GM19395 (cell line): ENCODE measurements around the gene MRPL34.
"Not testable (repeated sequence)": the region's sequence is repeated elsewhere in the genome, so short reads cannot be mapped to it uniquely, and the experiment has no call there.

Source experiments
- ATAC-seq: cut with Tn5 transposase; IDR thresholded peaks from one replicate; pipeline ENCODE4 v1.9.1; 2021; ENCODE audit warnings: mild to moderate bottlenecking, moderate library complexity; ENCODE audit not compliant: unreplicated experiment

MRPL34 gene

GRCh38 chr19:17305517-17306284 lies at the start of gene MRPL34:
Gene MRPL34, plus strand, starts transcription at chr19:17305872. Its CDS starts 21 bp downstream, at chr19:17305893.
- peak; percentile 60 for ATAC-seq

- ATAC-seq = no peak
Observed at GRCh38 chr19:17256130-17256529, 49.5 kb upstream of the MRPL34 start.

GRCh38 chr19:17259118-17259780 lies 46.4 kb upstream of the MRPL34 start:
- ATAC-seq = no peak

GRCh38 chr19:17259934-17260333 lies 45.7 kb upstream of the MRPL34 start:
- ATAC-seq = no peak

GRCh38 chr19:17260842-17261325 lies 44.8 kb upstream of the MRPL34 start:
- peak; percentile 86 for ATAC-seq

- no peak for ATAC-seq
Observed at GRCh38 chr19:17262557-17262956, 43.1 kb upstream of the MRPL34 start.

GRCh38 chr19:17263712-17264640 lies 41.7 kb upstream of the MRPL34 start:
- no peak for ATAC-seq

- ATAC-seq = no peak
Observed at GRCh38 chr19:17264641-17264979, 41.1 kb upstream of the MRPL34 start, which contains the start of gene USHBP1. Gene USHBP1, minus strand, starts transcription at chr19:17264745. Its CDS starts 446 bp downstream, at chr19:17264299.

GRCh38 chr19:17266026-17266425 lies 39.6 kb upstream of the MRPL34 start:
- no peak for ATAC-seq

GRCh38 chr19:17266589-17266974 lies 39.1 kb upstream of the MRPL34 start:
- peak; percentile 28 for ATAC-seq

GRCh38 chr19:17266975-17267788 lies 38.5 kb upstream of the MRPL34 start, which contains the start of gene BABAM1:
Gene BABAM1, plus strand, starts transcription at chr19:17267443. Its CDS starts 1,364 bp downstream, at chr19:17268807.
- peak; percentile 92 for ATAC-seq

GRCh38 chr19:17268754-17269153 lies 36.9 kb upstream of the MRPL34 start:
- no peak for ATAC-seq

- ATAC-seq = not testable (repeated sequence)
Observed at GRCh38 chr19:17274892-17275291, 30.8 kb upstream of the MRPL34 start.

- ATAC-seq = no peak
Observed at GRCh38 chr19:17275441-17276175, 30.1 kb upstream of the MRPL34 start.

- no peak for ATAC-seq
Observed at GRCh38 chr19:17279436-17279835, 26.2 kb upstream of the MRPL34 start.

- ATAC-seq = no peak
Observed at GRCh38 chr19:17281391-17282304, 24.0 kb upstream of the MRPL34 start, which contains the start of gene ANKLE1. Gene ANKLE1, plus strand, starts transcription at chr19:17281901. Its CDS starts 20 bp downstream, at chr19:17281921.

GRCh38 chr19:17282488-17283125 lies 23.1 kb upstream of the MRPL34 start:
- no peak for ATAC-seq

- ATAC-seq = no peak
Observed at GRCh38 chr19:17283504-17283996, 22.1 kb upstream of the MRPL34 start.
